Bone marrow (tissue), 2 donors: ENCODE results near the gene RRN3.
A peak's percentile ranks its signal among the peaks of the same experiment; 100 is the strongest.
"Not testable (repeated sequence)": the region's sequence is repeated elsewhere in the genome, so short reads cannot be mapped to it uniquely, and the experiment has no call there.

ENCODE experiments used
- DNase-seq, 2 donors: peaks; one replicate each; lab custom pipeline; 2025; lab: John Stamatoyannopoulos, UW

Gene RRN3

GRCh38 chr16:15051387-15051951 lies 42.6 kb downstream of the RRN3 start:
- DNase-seq, result no peak

GRCh38 chr16:15050440-15050839 lies 43.6 kb downstream of the RRN3 start:
- not testable (repeated sequence) for DNase-seq

GRCh38 chr16:15049581-15050180 lies 44.4 kb downstream of the RRN3 start:
- DNase-seq, result no peak

GRCh38 chr16:15046692-15047376 lies 47.2 kb downstream of the RRN3 start:
- no peak for DNase-seq

GRCh38 chr16:15045270-15045669 lies 48.8 kb downstream of the RRN3 start:
- not testable (repeated sequence) for DNase-seq

GRCh38 chr16:15044286-15044685 lies 49.8 kb downstream of the RRN3 start:
- DNase-seq, result no peak

- no peak for DNase-seq
Measured at GRCh38 chr16:15043344-15043743, 50.7 kb downstream of the RRN3 start.

- no peak for DNase-seq
Measured at GRCh38 chr16:15041271-15042004, 52.6 kb downstream of the RRN3 start.

GRCh38 chr16:15038689-15039088 lies 55.4 kb downstream of the RRN3 start:
- DNase-seq, result no peak

- no peak for DNase-seq
Measured at GRCh38 chr16:15037745-15038144, 56.3 kb downstream of the RRN3 start.

- no peak for DNase-seq
Measured at GRCh38 chr16:15037003-15037402, 57.1 kb downstream of the RRN3 start.

GRCh38 chr16:15035163-15035729 lies 58.8 kb downstream of the RRN3 start:
- no peak for DNase-seq

GRCh38 chr16:15034266-15035162 lies 59.6 kb downstream of the RRN3 start:
- no peak for DNase-seq

GRCh38 chr16:15033309-15033707 lies 60.8 kb downstream of the RRN3 start:
- DNase-seq, result no peak

- no peak for DNase-seq
Measured at GRCh38 chr16:15032547-15033308, 61.3 kb downstream of the RRN3 start.

- no peak for DNase-seq
Measured at GRCh38 chr16:15031586-15031985, 62.5 kb downstream of the RRN3 start.

GRCh38 chr16:15031179-15031578 lies 62.9 kb downstream of the RRN3 start:
- peak in 1 of 2 donors; percentile 59 for DNase-seq

- not testable (repeated sequence) for DNase-seq
Measured at GRCh38 chr16:15029749-15030148, 64.3 kb downstream of the RRN3 start.

GRCh38 chr16:15028801-15029698 lies 65.0 kb downstream of the RRN3 start:
- not testable (repeated sequence) for DNase-seq

- DNase-seq, result not testable (repeated sequence)
Measured at GRCh38 chr16:15028345-15028715, 65.7 kb downstream of the RRN3 start.
